ENCODE results near the gene PIGO.

PIGO gene

GRCh38 chr9:35114840-35115628 is 18.6 kb upstream of the PIGO start:
- DNase-seq (ENCODE audit: low read depth, low spot score) = no peak
- peak overlapping the region; percentile 60; the same call in 1 of the 2 replicates for H3K4me3 ChIP-seq (ENCODE audit: low read length)
- H3K27ac ChIP-seq (ENCODE audit: low read length) = no peak overlapping the region
- H3K9me3 ChIP-seq (ENCODE audit: control insufficient read depth, insufficient read depth, low read length) = no peaks in the 10 kb centered on the region
- H3K36me3 ChIP-seq (ENCODE audit: control insufficient read depth, insufficient read depth, low read length) = no peaks in the 10 kb centered on the region
- H3K4me1 ChIP-seq (ENCODE audit: control insufficient read depth, insufficient read depth, low read length) = peaks cover 6% of the 10 kb centered on the region
- WGBS (ENCODE audit: insufficient coverage, insufficient read length) = no CpG with 5 or more reads among the region's 12 CpGs
- no peaks in the 10 kb centered on the region for H3K27me3 ChIP-seq (ENCODE audit: control insufficient read depth, insufficient read depth, low read length)

- Histone ChIP-seq H3K27ac (ENCODE audit: low read length) (no peak overlapping the region), H3K4me3 (ENCODE audit: low read length) (peak overlapping the region; percentile 6; the same call in 1 of the 2 replicates), H3K9me3 (ENCODE audit: control insufficient read depth, insufficient read depth, low read length) (no peaks in the 10 kb centered on the region), H3K27me3 (ENCODE audit: control insufficient read depth, insufficient read depth, low read length) (no peaks in the 10 kb centered on the region), H3K4me1 (ENCODE audit: control insufficient read depth, insufficient read depth, low read length) (peaks cover 6% of the 10 kb centered on the region), H3K36me3 (ENCODE audit: control insufficient read depth, insufficient read depth, low read length) (no peaks in the 10 kb centered on the region)
- no peak for DNase-seq (ENCODE audit: low read depth, low spot score)
- no CpG with 5 or more reads among the region's 5 CpGs for WGBS (ENCODE audit: insufficient coverage, insufficient read length)
Measured at GRCh38 chr9:35114113-35114839, 17.9 kb upstream of the PIGO start.

GRCh38 chr9:35112257-35113020 is 16.0 kb upstream of the PIGO start:
- Histone ChIP-seq H3K4me1 (ENCODE audit: control insufficient read depth, insufficient read depth, low read length) (peaks cover 6% of the 10 kb centered on the region), H3K4me3 (ENCODE audit: low read length) (no peak overlapping the region), H3K27ac (ENCODE audit: low read length) (no peak overlapping the region), H3K36me3 (ENCODE audit: control insufficient read depth, insufficient read depth, low read length) (no peaks in the 10 kb centered on the region), H3K9me3 (ENCODE audit: control insufficient read depth, insufficient read depth, low read length) (no peaks in the 10 kb centered on the region), H3K27me3 (ENCODE audit: control insufficient read depth, insufficient read depth, low read length) (no peaks in the 10 kb centered on the region)
- DNase-seq (ENCODE audit: low read depth, low spot score) = no peak
- no CpG with 5 or more reads among the region's 3 CpGs for WGBS (ENCODE audit: insufficient coverage, insufficient read length)

- no peaks in the 10 kb centered on the region for H3K9me3 ChIP-seq (ENCODE audit: control insufficient read depth, insufficient read depth, low read length)
Measured at GRCh38 chr9:35111001-35111933, 14.9 kb upstream of the PIGO start.

GRCh38 chr9:35110327-35110761 is 14.0 kb upstream of the PIGO start:
- H3K27me3 ChIP-seq (ENCODE audit: control insufficient read depth, insufficient read depth, low read length) = no peaks in the 10 kb centered on the region
- no peak for DNase-seq (ENCODE audit: low read depth, low spot score)
- no peak overlapping the region for H3K4me3 ChIP-seq (ENCODE audit: low read length)
- no peak overlapping the region for H3K27ac ChIP-seq (ENCODE audit: low read length)
- no peaks in the 10 kb centered on the region for H3K9me3 ChIP-seq (ENCODE audit: control insufficient read depth, insufficient read depth, low read length)
- H3K36me3 ChIP-seq (ENCODE audit: control insufficient read depth, insufficient read depth, low read length) = 0 out of 2 replicates have a peak, but pooled peaks cover 3% of the 10 kb centered on the region
- WGBS (ENCODE audit: insufficient coverage, insufficient read length) = no CpG with 5 or more reads among the region's 3 CpGs
- peaks cover 6% of the 10 kb centered on the region for H3K4me1 ChIP-seq (ENCODE audit: control insufficient read depth, insufficient read depth, low read length)

More at GRCh38 chr9:35111001-35111933, 14.9 kb upstream of the PIGO start:
- DNase-seq (ENCODE audit: low read depth, low spot score) = peak; percentile 99
- H3K27me3 ChIP-seq (ENCODE audit: control insufficient read depth, insufficient read depth, low read length) = no peaks in the 10 kb centered on the region
- peak overlapping the region; percentile 77; the same call in 1 of the 2 replicates for H3K4me3 ChIP-seq (ENCODE audit: low read length)
- no peak overlapping the region for H3K27ac ChIP-seq (ENCODE audit: low read length)
- H3K36me3 ChIP-seq (ENCODE audit: control insufficient read depth, insufficient read depth, low read length) = no peaks in the 10 kb centered on the region
- no CpG with 5 or more reads among the region's 57 CpGs for WGBS (ENCODE audit: insufficient coverage, insufficient read length)
- peaks cover 6% of the 10 kb centered on the region for H3K4me1 ChIP-seq (ENCODE audit: control insufficient read depth, insufficient read depth, low read length)

- 0 out of 2 replicates have a peak, but pooled peaks cover 3% of the 10 kb centered on the region for H3K36me3 ChIP-seq (ENCODE audit: control insufficient read depth, insufficient read depth, low read length)
- no peak overlapping the region for H3K4me3 ChIP-seq (ENCODE audit: low read length)
- no peaks in the 10 kb centered on the region for H3K27me3 ChIP-seq (ENCODE audit: control insufficient read depth, insufficient read depth, low read length)
- H3K4me1 ChIP-seq (ENCODE audit: control insufficient read depth, insufficient read depth, low read length) = no peaks in the 10 kb centered on the region
- no peak for DNase-seq (ENCODE audit: low read depth, low spot score)
- no peaks in the 10 kb centered on the region for H3K9me3 ChIP-seq (ENCODE audit: control insufficient read depth, insufficient read depth, low read length)
- no peak overlapping the region for H3K27ac ChIP-seq (ENCODE audit: low read length)
- no CpG with 5 or more reads among the region's 8 CpGs for WGBS (ENCODE audit: insufficient coverage, insufficient read length)
Measured at GRCh38 chr9:35108946-35109575, 12.7 kb upstream of the PIGO start.

GRCh38 chr9:35108461-35108860 is 12.1 kb upstream of the PIGO start:
- H3K4me1 ChIP-seq (ENCODE audit: control insufficient read depth, insufficient read depth, low read length) = no peaks in the 10 kb centered on the region
- WGBS (ENCODE audit: insufficient coverage, insufficient read length) = no CpG with 5 or more reads among the region's 6 CpGs
- DNase-seq (ENCODE audit: low read depth, low spot score) = no peak
- H3K4me3 ChIP-seq (ENCODE audit: low read length) = no peak overlapping the region
- no peaks in the 10 kb centered on the region for H3K27me3 ChIP-seq (ENCODE audit: control insufficient read depth, insufficient read depth, low read length)
- H3K9me3 ChIP-seq (ENCODE audit: control insufficient read depth, insufficient read depth, low read length) = no peaks in the 10 kb centered on the region
- 0 out of 2 replicates have a peak, but pooled peaks cover 3% of the 10 kb centered on the region for H3K36me3 ChIP-seq (ENCODE audit: control insufficient read depth, insufficient read depth, low read length)
- H3K27ac ChIP-seq (ENCODE audit: low read length) = no peak overlapping the region

GRCh38 chr9:35107297-35108290 is 11.2 kb upstream of the PIGO start:
- Histone ChIP-seq H3K27me3 (ENCODE audit: control insufficient read depth, insufficient read depth, low read length) (no peaks in the 10 kb centered on the region), H3K4me1 (ENCODE audit: control insufficient read depth, insufficient read depth, low read length) (no peaks in the 10 kb centered on the region), H3K9me3 (ENCODE audit: control insufficient read depth, insufficient read depth, low read length) (no peaks in the 10 kb centered on the region), H3K36me3 (ENCODE audit: control insufficient read depth, insufficient read depth, low read length) (0 out of 2 replicates have a peak, but pooled peaks cover 3% of the 10 kb centered on the region), H3K27ac (ENCODE audit: low read length) (no peak overlapping the region), H3K4me3 (ENCODE audit: low read length) (no peak overlapping the region)
- DNase-seq (ENCODE audit: low read depth, low spot score) = no peak
- no CpG with 5 or more reads among the region's 18 CpGs for WGBS (ENCODE audit: insufficient coverage, insufficient read length)
